GM12801 (cell line): ENCODE data around the gene TMEM95.

Source experiments
- CTCF ChIP-seq: IDR thresholded peaks from one replicate; pipeline ENCODE4 v1.5.1; 2011; ENCODE audit warnings: control low read depth; ENCODE audit not compliant: insufficient read length; ENCODE audit errors: extremely low read depth

The TMEM95 gene

GRCh38 chr17:7367918-7368598 is 13.1 kb downstream of the TMEM95 start:
- no peak for TF ChIP-seq CTCF

- TF ChIP-seq CTCF, result no peak
Observed at GRCh38 chr17:7369825-7370224, 14.9 kb downstream of the TMEM95 start.

- TF ChIP-seq CTCF, result no peak
Observed at GRCh38 chr17:7370853-7371252, 15.9 kb downstream of the TMEM95 start.

GRCh38 chr17:7374353-7374752 is 19.4 kb downstream of the TMEM95 start:
- TF ChIP-seq CTCF, result no peak

- TF ChIP-seq CTCF, result no peak
Observed at GRCh38 chr17:7379134-7379533, 24.2 kb downstream of the TMEM95 start.

- TF ChIP-seq CTCF, result no peak
Observed at GRCh38 chr17:7380321-7380720, 25.4 kb downstream of the TMEM95 start.

GRCh38 chr17:7380855-7381683 is 26.1 kb downstream of the TMEM95 start, which contains the start of gene TNK1:
TSS of gene TNK1 (plus strand) at chr17:7381089. CDS start at chr17:7382927, 1,838 bp downstream.
- no peak for TF ChIP-seq CTCF
